GM12878 (cell line): ENCODE data around the gene MEOX1. TPM values are rescaled to one million over a fixed set of nuclear protein-coding genes. Genes with fewer than 3 reads are reported as not detected.

Experiments used
- ATAC-seq: fragments of 200-7000 bp; cut with Tn5 transposase; 3 replicates; pipeline ENCODE4 v1.9.1; 2020; ENCODE audit warnings: mild to moderate bottlenecking, moderate library complexity
- BruUV-seq: library from RNA; stranded (reverse); fragments of 400-500 nt; replicated peaks from 2 replicates; lab custom pipeline; 2021; lab: Mats Ljungman, UMichigan
- CTCF ChIA-PET: fragments of 300-600 bp; sonication (Branson Sonifier 250); formaldehyde crosslinking; extraction: SDS; loops from one replicate; lab custom pipeline; 2021; ENCODE audit warnings: inconsistent platforms; lab: Yijun Ruan, JAX
- POLR2A ChIA-PET: fragments of 350-600 bp; formaldehyde crosslinking; extraction: SDS; loops from one replicate; lab custom pipeline; 2021; ENCODE audit warnings: inconsistent platforms; lab: Charles Lee
- RAD21 ChIA-PET: fragments of 300-600 bp; sonication (Branson Sonifier 250); formaldehyde crosslinking; loops from one replicate; lab custom pipeline; 2023; ENCODE audit warnings: antibody characterized with exemption; ENCODE audit not compliant: unreplicated experiment; lab: Charles Lee
- SMC1A ChIA-PET: fragments of 300-600 bp; sonication (Branson Sonifier 250); formaldehyde crosslinking; loops from one replicate; lab custom pipeline; 2023; ENCODE audit not compliant: unreplicated experiment, uncharacterized antibody; lab: Charles Lee
- DNase-seq: peaks from one replicate; pipeline ENCODE4 v3.0.0-alpha.2; 2011; ENCODE audit warnings: low read depth, low spot score
- FAIRE-seq: peaks from 3 replicates; lab custom pipeline; 2011; peaks lifted over from hg19 to GRCh38; lab: Jason Lieb, UNC
- H2AFZ ChIP-seq: 2 replicates; pipeline ENCODE4 v1.6.0; 2011; ENCODE audit warnings: low read depth, low read length, control low read depth; ENCODE audit not compliant: control insufficient read depth
- H3K27ac ChIP-seq: 2 replicates; pipeline ENCODE4 v1.5.1; 2011; ENCODE audit warnings: control low read depth; ENCODE audit not compliant: control insufficient read depth, insufficient read depth
- H3K27me3 ChIP-seq, 2 experiments: replicated peaks in 1 of 2; 2 replicates each; pipeline versions ENCODE4 v1.6.0 to v1.6.1; 2011; ENCODE audit warnings: low read length in 1 of 2; ENCODE audit not compliant: control insufficient read depth in 2 of 2, insufficient read depth in 2 of 2
- H3K36me3 ChIP-seq, 2 experiments: 2 replicates each; pipeline ENCODE4 v1.5.1; 2011; ENCODE audit warnings: low read length in 1 of 2; ENCODE audit not compliant: control insufficient read depth in 2 of 2, insufficient read depth in 2 of 2
- H3K4me1 ChIP-seq: 2 replicates; pipeline ENCODE4 v1.6.1; 2011; ENCODE audit warnings: mild to moderate bottlenecking, low read length, moderate library complexity, mixed read lengths; ENCODE audit not compliant: control insufficient read depth, insufficient read depth
- H3K4me2 ChIP-seq: 2 replicates; pipeline ENCODE4 v1.6.0; 2011; ENCODE audit warnings: control low read depth; ENCODE audit not compliant: control insufficient read depth, insufficient read depth
- H3K4me3 ChIP-seq: fragments of 200-600 bp; sonication (generic); 2 replicates; pipeline ENCODE4 v1.5.1; 2016
- H3K79me2 ChIP-seq: 2 replicates; pipeline ENCODE4 v1.6.0; 2011; ENCODE audit warnings: low read length; ENCODE audit not compliant: control insufficient read depth, insufficient read depth
- H3K9ac ChIP-seq: 2 replicates; pipeline ENCODE4 v1.8.0; 2011; ENCODE audit warnings: low read length, control low read depth, mixed read lengths; ENCODE audit not compliant: control insufficient read depth, insufficient read depth
- H3K9me3 ChIP-seq: replicated peaks from 3 replicates; pipeline ENCODE4 v1.5.1; 2011; ENCODE audit warnings: mild to moderate bottlenecking, low read length; ENCODE audit not compliant: control insufficient read depth, insufficient read depth
- H4K20me1 ChIP-seq: 2 replicates; pipeline ENCODE4 v1.6.0; 2011; ENCODE audit not compliant: control insufficient read depth, insufficient read depth
- BMI1 ChIP-seq: fragments of 450-650 bp; IDR thresholded peaks from 2 replicates; pipeline ENCODE4 v1.6.1; 2016; ENCODE audit warnings: mild to moderate bottlenecking, moderate library complexity, borderline replicate concordance
- CHD2 ChIP-seq: IDR thresholded peaks from 2 replicates; pipeline ENCODE4 v1.6.1; 2011; ENCODE audit warnings: low read depth, low read length, improper control_type of control experiment, borderline replicate concordance
- DPF2 ChIP-seq: fragments of 450-650 bp; IDR thresholded peaks from 2 replicates; pipeline ENCODE4 v1.6.1; 2017; ENCODE audit warnings: mild to moderate bottlenecking
- EED ChIP-seq: sonication (generic); IDR thresholded peaks from 2 replicates; pipeline ENCODE4 v1.6.1; 2016; ENCODE audit warnings: antibody characterized with exemption, low read depth
- FOXK2 ChIP-seq: fragments of 450-650 bp; IDR thresholded peaks from 2 replicates; pipeline ENCODE4 v1.6.1; 2017; ENCODE audit warnings: mild to moderate bottlenecking, moderate library complexity
- IRF4 ChIP-seq: IDR thresholded peaks from 2 replicates; pipeline ENCODE4 v1.6.1; 2011; ENCODE audit warnings: low read depth, low read length
- JUND ChIP-seq: IDR thresholded peaks from 2 replicates; pipeline ENCODE4 v1.6.1; 2012; ENCODE audit warnings: low read depth, mild to moderate bottlenecking, low read length, improper control_type of control experiment, moderate library complexity
- KDM1A ChIP-seq: fragments of 200-600 bp; sonication (generic); IDR thresholded peaks from 2 replicates; pipeline ENCODE4 v1.6.1; 2016; ENCODE audit warnings: borderline replicate concordance
- MAX ChIP-seq: IDR thresholded peaks from 2 replicates; pipeline ENCODE4 v1.6.1; 2012; ENCODE audit warnings: low read depth, low read length, improper control_type of control experiment
- NFXL1 ChIP-seq: fragments of 450-650 bp; IDR thresholded peaks from 2 replicates; pipeline ENCODE4 v1.6.1; 2017; ENCODE audit warnings: antibody characterized with exemption, mild to moderate bottlenecking, borderline replicate concordance
- PAX5 ChIP-seq: IDR thresholded peaks from 2 replicates; pipeline ENCODE4 v1.6.1; 2011; ENCODE audit warnings: low read depth, low read length, borderline replicate concordance
- POLR2A ChIP-seq: IDR thresholded peaks from 2 replicates; pipeline ENCODE4 v1.6.1; 2011; ENCODE audit warnings: low read depth, mild to moderate bottlenecking, low read length
- PRDM15 ChIP-seq: fragments of 450-650 bp; formaldehyde crosslinking; IDR thresholded peaks from 2 replicates; pipeline ENCODE4 v1.4.0; 2020; ENCODE audit warnings: mild to moderate bottlenecking, moderate library complexity
- REST ChIP-seq: IDR thresholded peaks from 2 replicates; pipeline ENCODE4 v1.6.1; 2012; ENCODE audit warnings: mild to moderate bottlenecking, low read depth, low read length
- ZBTB11 ChIP-seq: fragments of 450-650 bp; formaldehyde crosslinking; IDR thresholded peaks from 2 replicates; pipeline ENCODE4 v1.5.0; 2022; ENCODE audit warnings: mild to moderate bottlenecking, missing genetic modification characterization
- ZNF24 ChIP-seq: fragments of 450-650 bp; IDR thresholded peaks from 2 replicates; pipeline ENCODE4 v1.6.1; 2017; ENCODE audit warnings: antibody characterized with exemption, mild to moderate bottlenecking
- WGBS: methylation state at CpG from one replicate; pipeline ENCODE4 v1.1.6; 2016; ENCODE audit warnings: low lambda C conversion rate; ENCODE audit not compliant: insufficient replicate concordance, insufficient coverage; ENCODE audit errors: missing lambda C conversion rate; 5-methylcytosine and 5-hydroxymethylcytosine counted together
- in situ Hi-C: fragments of 300-500 bp; cut with MboI; formaldehyde crosslinking; loops from 9 replicates; pipeline ENCODE4 v1.14.3; 2018; ENCODE audit warnings: mixed read lengths
- intact Hi-C: fragments of 100-400 bp; cut with micrococcal nuclease; formaldehyde crosslinking; loops from one replicate; pipeline ENCODE4 v1.14.2; 2022; ENCODE audit not compliant: unreplicated experiment
- polyA plus RNA-seq, 11 experiments: library from polyadenylated mRNA; depleted of rRNA in 4 of 11; unstranded in 6 of 11; stranded (reverse) in 5 of 11; fragments of >200 nt; fragmentation: Nextera tagmentation in 4 of 11; fragmentation: Illumina TruSeq in 1 of 11; extraction: Ambion mirVana in 4 of 11; extraction: Trizol in 1 of 11; gene quantifications; 1 replicate in 1 of 11; 2 replicates in 10 of 11; pipeline versions ENCODE4 v1.2.1 to v1.2.3, GENCODE V29; 2011 to 2016; ENCODE audit warnings: inconsistent platforms in 2 of 11, missing spikeins in 2 of 11, low read depth in 1 of 11
- total RNA-seq, 4 experiments: library from RNA; depleted of rRNA in 3 of 4; stranded (reverse); fragments of >200 nt in 3 of 4; fragmentation: Illumina TruSeq in 1 of 4; extraction: Trizol in 1 of 4; gene quantifications; 2 replicates each; pipeline versions ENCODE4 v1.2.1 to v1.2.3, GENCODE V29; 2013 to 2021

Gene MEOX1
- total and polyA plus RNA-seq, 10 of the 15 experiments (the other 5 are each of a cell fraction or from before 2014, with no cell fraction given), result 0.19 to 9.4 (median 0.46) TPM

- ATAC-seq, result no peak
- POLR2A ChIA-PET, result no interaction called here
- H3K36me3 ChIP-seq, result no peaks in the 10 kb centered on the region
- BruUV-seq, result no TSS peak
- in situ Hi-C loops, result no loop called here
- H3K79me2 ChIP-seq, result no peaks in the 10 kb centered on the region
- 56% methylated on average over 5 of the region's 5 CpGs for WGBS
- H2AFZ ChIP-seq, result no peak overlapping the region
- H3K27me3 ChIP-seq, result no peaks in the 10 kb centered on the region
- H3K4me3 ChIP-seq, result no peak overlapping the region
- SMC1A ChIA-PET, result interaction anchor here (0.8 to 1.0 kb wide), 2 partner anchors 11 kb away, joined by 3 to 4 read pairs; no protein-coding TSS in a partner anchor
- intact Hi-C loops, result no loop called here
- H3K9me3 ChIP-seq, result no peaks in the 10 kb centered on the region; the same call in 2 of the 3 replicates
- no peak for FAIRE-seq
- H3K4me2 ChIP-seq, result no peak overlapping the region
- peaks cover 4% of the 10 kb centered on the region for H3K4me1 ChIP-seq
- RAD21 ChIA-PET, result no interaction called here
- no peaks in the 10 kb centered on the region for H4K20me1 ChIP-seq
- H3K27ac ChIP-seq, result no peak overlapping the region
- no peak overlapping the region for H3K9ac ChIP-seq
- DNase-seq, result no peak
- CTCF ChIA-PET, result interaction anchor here (0.9 to 2.8 kb wide), 2 partner anchors 12 to 54 kb away, joined by 5 to 13 read pairs; no protein-coding TSS in a partner anchor
- no peak for TF ChIP-seq PAX5
- no peak for TF ChIP-seq ZNF24
- TF ChIP-seq KDM1A, result no peak
- TF ChIP-seq POLR2A, result no peak
- no peak for TF ChIP-seq JUND
- TF ChIP-seq ZBTB11, result no peak
- no peak for TF ChIP-seq PRDM15 (CRISPR knock-in tag)
- no peak for TF ChIP-seq REST
- TF ChIP-seq MAX, result no peak
- TF ChIP-seq CHD2, result no peak
- no peak for TF ChIP-seq NFXL1
- no peak for TF ChIP-seq BMI1
- TF ChIP-seq EED, result no peak
- TF ChIP-seq IRF4, result no peak
- TF ChIP-seq FOXK2, result no peak
- no peak for TF ChIP-seq DPF2
Measured at GRCh38 chr17:43706235-43706634, 44.5 kb upstream of the MEOX1 start.
